IMR-90 (cell line): ENCODE data around the gene NR6A1. TPM values are rescaled to one million over a fixed set of nuclear protein-coding genes. Genes with fewer than 3 reads are reported as not detected.

Source experiments
- ATAC-seq: fragments of 200-7000 bp; cut with Tn5 transposase; 2 replicates; pipeline ENCODE4 v1.9.1; 2020; ENCODE audit warnings: low read depth, mild to moderate bottlenecking, moderate library complexity
- BruUV-seq: library from RNA; stranded (reverse); fragments of 400-500 nt; replicated peaks from 2 replicates; lab custom pipeline; 2021; lab: Mats Ljungman, UMichigan
- CTCF ChIA-PET: fragments of 300-600 bp; formaldehyde crosslinking; extraction: SDS; loops from one replicate; lab custom pipeline; 2021; ENCODE audit warnings: antibody characterized with exemption; lab: Yijun Ruan, JAX
- POLR2A ChIA-PET: fragments of 300-600 bp; sonication (Branson Sonifier 250); formaldehyde crosslinking; loops from one replicate; lab custom pipeline; 2022; ENCODE audit warnings: antibody characterized with exemption; ENCODE audit not compliant: unreplicated experiment; lab: Charles Lee
- DNase-seq: peaks from one replicate; pipeline ENCODE4 v3.0.0; 2013
- H2AFZ ChIP-seq: replicated peaks from 2 replicates; pipeline ENCODE3; 2013; ENCODE audit warnings: low read length, mild to moderate bottlenecking; ENCODE audit not compliant: poor library complexity
- H2AK5ac ChIP-seq: 2 replicates; pipeline ENCODE4 v1.6.1; 2013; ENCODE audit warnings: low read depth, low read length, inconsistent platforms
- H2AK9ac ChIP-seq: replicated peaks from 2 replicates; pipeline ENCODE3; 2013; ENCODE audit warnings: mild to moderate bottlenecking, low read depth, low read length, moderate library complexity; ENCODE audit not compliant: poor library complexity
- H2BK120ac ChIP-seq: 2 replicates; pipeline ENCODE4 v1.6.1; 2013; ENCODE audit warnings: low read depth, low read length, inconsistent platforms
- H2BK15ac ChIP-seq: 3 replicates; pipeline ENCODE4 v1.6.1; 2013; ENCODE audit warnings: low read depth, low read length, inconsistent platforms
- H2BK20ac ChIP-seq: 2 replicates; pipeline ENCODE4 v1.6.1; 2013; ENCODE audit warnings: low read depth, mild to moderate bottlenecking, inconsistent platforms, low read length, moderate library complexity
- H2BK5ac ChIP-seq: 2 replicates; pipeline ENCODE4 v1.6.1; 2013; ENCODE audit warnings: mild to moderate bottlenecking, low read depth, low read length, inconsistent platforms; ENCODE audit not compliant: poor library complexity, severe bottlenecking
- H3K14ac ChIP-seq: replicated peaks from 2 replicates; pipeline ENCODE4 v1.6.1; 2013; ENCODE audit warnings: low read depth, low read length, inconsistent platforms
- H3K18ac ChIP-seq: 2 replicates; pipeline ENCODE4 v1.6.1; 2013; ENCODE audit warnings: low read depth, low read length, control low read depth
- H3K23ac ChIP-seq: 2 replicates; pipeline ENCODE4 v1.6.1; 2013; ENCODE audit warnings: low read depth, low read length, inconsistent platforms
- H3K27ac ChIP-seq: 2 replicates; pipeline ENCODE4 v1.5.1; 2013; ENCODE audit warnings: mild to moderate bottlenecking, control low read depth, low read length; ENCODE audit not compliant: insufficient read depth
- H3K27me3 ChIP-seq: 2 replicates; pipeline ENCODE4 v1.6.1; 2013; ENCODE audit warnings: low read length; ENCODE audit not compliant: control insufficient read depth, insufficient read depth
- H3K36me3 ChIP-seq: 2 replicates; pipeline ENCODE4 v1.6.1; 2013; ENCODE audit warnings: low read length, mixed read lengths; ENCODE audit not compliant: control insufficient read depth, insufficient read depth
- H3K4ac ChIP-seq: 2 replicates; pipeline ENCODE4 v1.6.1; 2013; ENCODE audit warnings: low read depth, low read length, inconsistent platforms
- H3K4me1 ChIP-seq: 2 replicates; pipeline ENCODE4 v1.6.1; 2013; ENCODE audit warnings: low read length, mixed read lengths; ENCODE audit not compliant: control insufficient read depth, insufficient read depth
- H3K4me2 ChIP-seq: 2 replicates; pipeline ENCODE4 v1.6.1; 2013; ENCODE audit warnings: low read depth, mild to moderate bottlenecking, control low read depth, low read length, moderate library complexity
- H3K4me3 ChIP-seq: 2 replicates; pipeline ENCODE4 v1.5.1; 2013; ENCODE audit warnings: low read depth, mild to moderate bottlenecking, control low read depth, low read length, moderate library complexity; ENCODE audit not compliant: insufficient read depth
- H3K56ac ChIP-seq: 2 replicates; pipeline ENCODE4 v1.6.1; 2013; ENCODE audit warnings: low read length, inconsistent platforms; ENCODE audit not compliant: insufficient read depth; ENCODE audit errors: extremely low read depth
- H3K79me1 ChIP-seq, 2 experiments: 2 replicates each; pipeline ENCODE4 v1.6.1; 2013; ENCODE audit warnings: low read length in 2 of 2, inconsistent platforms in 1 of 2, low read depth in 1 of 2
- H3K9ac ChIP-seq: 2 replicates; pipeline ENCODE4 v1.6.1; 2013; ENCODE audit warnings: low read depth, low read length, control low read depth
- H3K9me1 ChIP-seq: 2 replicates; pipeline ENCODE4 v1.6.1; 2013; ENCODE audit warnings: low read length, inconsistent platforms; ENCODE audit not compliant: insufficient read depth
- H3K9me3 ChIP-seq: 2 replicates; pipeline ENCODE4 v1.6.1; 2013; ENCODE audit warnings: low read length; ENCODE audit not compliant: control insufficient read depth, insufficient read depth
- H4K20me1 ChIP-seq: 2 replicates; pipeline ENCODE4 v1.6.1; 2013; ENCODE audit warnings: low read length, inconsistent platforms; ENCODE audit not compliant: insufficient read depth
- H4K5ac ChIP-seq: 2 replicates; pipeline ENCODE4 v1.6.1; 2013; ENCODE audit warnings: mild to moderate bottlenecking, low read depth, low read length, control low read depth
- H4K8ac ChIP-seq, 2 experiments: 2 replicates each; pipeline ENCODE4 v1.6.1; 2013; ENCODE audit warnings: low read depth in 2 of 2, low read length in 2 of 2, control low read depth in 1 of 2, inconsistent platforms in 1 of 2
- H4K91ac ChIP-seq: 2 replicates; pipeline ENCODE4 v1.6.1; 2013; ENCODE audit warnings: low read depth, low read length, inconsistent platforms; ENCODE audit not compliant: insufficient read depth
- ELK1 ChIP-seq: fragments of 150-350 bp; IDR thresholded peaks from 2 replicates; pipeline ENCODE4 v1.6.1; 2016; ENCODE audit warnings: low read depth, mild to moderate bottlenecking, low read length, moderate library complexity, borderline replicate concordance
- NFE2L2 ChIP-seq: fragments of 150-350 bp; IDR thresholded peaks from 2 replicates; pipeline ENCODE4 v1.6.1; 2016; ENCODE audit warnings: low read depth, mild to moderate bottlenecking, low read length
- POLR2A ChIP-seq: IDR thresholded peaks from 2 replicates; pipeline ENCODE4 v1.6.1; 2012; ENCODE audit warnings: mild to moderate bottlenecking, low read depth, low read length
- WGBS, 2 experiments: methylation state at CpG; one replicate each; pipeline versions ENCODE4 v1.1.5 to v1.1.7; 2013; ENCODE audit warnings: missing lambda C conversion rate in 2 of 2; ENCODE audit not compliant: insufficient read length in 1 of 2; ENCODE audit errors: extremely low coverage in 2 of 2; 5-methylcytosine and 5-hydroxymethylcytosine counted together
- dilution Hi-C: fragments of 300-500 bp; cut with HindIII; formaldehyde crosslinking; loops from one replicate; pipeline ENCODE4 v1.14.3; 2018; ENCODE audit warnings: low sequenced_read_pairs; ENCODE audit not compliant: unreplicated experiment
- in situ Hi-C: fragments of 300-500 bp; cut with MboI; formaldehyde crosslinking; loops from 3 replicates; pipeline ENCODE4 v1.14.3; 2019; ENCODE audit warnings: low sequenced_read_pairs, inconsistent platforms, mixed read lengths
- intact Hi-C: fragments of 100-400 bp; cut with micrococcal nuclease; formaldehyde crosslinking; loops from 2 replicates; pipeline ENCODE4 v1.10.0; 2022
- polyA plus RNA-seq, 3 experiments: library from polyadenylated mRNA; depleted of rRNA; stranded (reverse); fragments of >200 nt; gene quantifications; 2 replicates each; pipeline ENCODE4 v1.2.3, GENCODE V29; 2012; ENCODE audit warnings: low replicate concordance in 1 of 3
- total RNA-seq: library from RNA; depleted of rRNA; stranded (reverse); fragments of >200 nt; gene quantifications from 2 replicates; pipeline ENCODE4 v1.2.3, GENCODE V29; 2012

Gene NR6A1
- total and polyA plus RNA-seq, 2 of the 4 experiments (the other 2 are of a cell fraction), result 0.14 to 0.36 TPM

GRCh38 chr9:124723352-124723751 lies 47.8 kb downstream of the NR6A1 start:
- no peaks in the 10 kb centered on the region for H3K36me3 ChIP-seq
- DNase-seq, result no peak
- no peak overlapping the region for H3K18ac ChIP-seq
- no peak overlapping the region for H2BK5ac ChIP-seq
- CTCF ChIA-PET, result no interaction called here
- no peak overlapping the region for H4K5ac ChIP-seq
- dilution Hi-C loops (no loop called here), in situ Hi-C loops (loop anchor here (25.0 kb wide), 1 partner anchor 311 kb away; the partner anchor contains the start of gene PSMB7), intact Hi-C loops (no loop called here)
- H3K14ac ChIP-seq, result no peak overlapping the region
- H2BK120ac ChIP-seq, result no peak overlapping the region
- H4K8ac ChIP-seq, result no peak overlapping the region
- peaks cover 4% of the 10 kb centered on the region; the same call in 1 of the 2 replicates for H4K20me1 ChIP-seq
- POLR2A ChIA-PET, result no interaction called here
- H2AK5ac ChIP-seq, result no peak overlapping the region
- BruUV-seq, result no TSS peak
- no peak overlapping the region for H2BK15ac ChIP-seq
- no peaks in the 10 kb centered on the region for H3K27me3 ChIP-seq
- H3K23ac ChIP-seq, result no peak overlapping the region
- no peak overlapping the region for H2AK9ac ChIP-seq
- no peak overlapping the region for H3K4me3 ChIP-seq
- H3K56ac ChIP-seq, result no peak overlapping the region
- no peak overlapping the region for H3K4me2 ChIP-seq
- WGBS, 2 experiments, result 100% methylated on average over 1 of the region's 2 CpGs; no CpG with 5 or more reads in 1 of the 2 experiments
- H3K27ac ChIP-seq, result no peak overlapping the region
- H3K9me3 ChIP-seq, result no peaks in the 10 kb centered on the region
- no peak overlapping the region for H4K91ac ChIP-seq
- peaks cover 4% of the 10 kb centered on the region for H3K9me1 ChIP-seq
- ATAC-seq, result no peak
- H3K79me1 ChIP-seq, result no peaks in the 10 kb centered on the region
- H2AFZ ChIP-seq, result no peak overlapping the region
- peaks cover 10% of the 10 kb centered on the region for H3K4me1 ChIP-seq
- no peak overlapping the region for H3K9ac ChIP-seq
- H2BK20ac ChIP-seq, result no peak overlapping the region
- no peak for TF ChIP-seq NFE2L2
- no peak for TF ChIP-seq POLR2A
- no peak for TF ChIP-seq ELK1
- no peak overlapping the region for H3K4ac ChIP-seq
